ENCODE data around the gene SVOP. TPM values are rescaled to one million over a fixed set of nuclear protein-coding genes. Genes with fewer than 3 reads are reported as not detected.

SVOP gene
- total and polyA plus RNA-seq, 7 donors: 0.23 to 1.1 (median 0.68) TPM; not detected in 2

- no peaks in the 10 kb centered on the region for H3K36me3 ChIP-seq
- intact Hi-C loops (cut with DNase I): no loop called here
- TF ChIP-seq EP300 (IDR thresholded peaks at IDR 0.05): no peak
- no peak for TF ChIP-seq POLR2AphosphoS5 (IDR thresholded peaks at IDR 0.05)
- TF ChIP-seq CTCF (IDR thresholded peaks at IDR 0.05): no peak
- no peak for TF ChIP-seq POLR2A (IDR thresholded peaks at IDR 0.05)
- no peaks in the 10 kb centered on the region for H3K9me3 ChIP-seq
- H3K4me3 ChIP-seq: no peak overlapping the region
- no peaks in the 10 kb centered on the region for H3K27me3 ChIP-seq
- WGBS, 2 donors: 47 to 48% methylated on average over 1 of the region's 1 CpG
- no peak overlapping the region for H3K27ac ChIP-seq
- H3K4me1 ChIP-seq: no peaks in the 10 kb centered on the region
- DNase-seq: no peak
These were observed 80.7 kb downstream of the SVOP start for GRCh38 chr12:108940138-108940537.

GRCh38 chr12:108939594-108939993 lies 81.3 kb downstream of the SVOP start:
- intact Hi-C loops (cut with DNase I): no loop called here
- Histone ChIP-seq H3K27me3 (no peaks in the 10 kb centered on the region), H3K27ac (no peak overlapping the region), H3K36me3 (no peaks in the 10 kb centered on the region), H3K4me1 (no peaks in the 10 kb centered on the region), H3K9me3 (no peaks in the 10 kb centered on the region), H3K4me3 (no peak overlapping the region)
- 44 to 82% methylated on average over 1 of the region's 1 CpG for WGBS, 2 donors
- TF ChIP-seq CTCF (IDR thresholded peaks at IDR 0.05): no peak
- TF ChIP-seq POLR2A (IDR thresholded peaks at IDR 0.05): no peak
- TF ChIP-seq EP300 (IDR thresholded peaks at IDR 0.05): no peak
- TF ChIP-seq POLR2AphosphoS5 (IDR thresholded peaks at IDR 0.05): no peak
- no peak for DNase-seq

- no peak for DNase-seq
- TF ChIP-seq EP300 (IDR thresholded peaks at IDR 0.05) (no peak), POLR2A (IDR thresholded peaks at IDR 0.05) (no peak), POLR2AphosphoS5 (IDR thresholded peaks at IDR 0.05) (no peak), CTCF (IDR thresholded peaks at IDR 0.05) (no peak)
- WGBS, 2 donors: 21 to 73% methylated on average over 13 of the region's 13 CpGs
- Histone ChIP-seq H3K27ac (no peak overlapping the region), H3K9me3 (no peaks in the 10 kb centered on the region), H3K36me3 (no peaks in the 10 kb centered on the region), H3K4me1 (no peaks in the 10 kb centered on the region), H3K4me3 (no peak overlapping the region), H3K27me3 (no peaks in the 10 kb centered on the region)
- intact Hi-C loops (cut with DNase I): no loop called here
These were observed 82.5 kb downstream of the SVOP start for GRCh38 chr12:108938247-108938924.

- Histone ChIP-seq H3K4me1 (no peaks in the 10 kb centered on the region), H3K9me3 (no peaks in the 10 kb centered on the region), H3K4me3 (no peak overlapping the region), H3K27me3 (no peaks in the 10 kb centered on the region), H3K36me3 (no peaks in the 10 kb centered on the region), H3K27ac (no peak overlapping the region)
- TF ChIP-seq POLR2A (IDR thresholded peaks at IDR 0.05) (no peak), POLR2AphosphoS5 (IDR thresholded peaks at IDR 0.05) (no peak), EP300 (IDR thresholded peaks at IDR 0.05) (no peak)
- 81 to 88% methylated on average over 7 of the region's 7 CpGs for WGBS, 2 donors
- DNase-seq: no peak
- intact Hi-C loops (cut with DNase I): no loop called here
These were observed 85.6 kb downstream of the SVOP start for GRCh38 chr12:108935159-108935763.

- intact Hi-C loops (cut with DNase I): no loop called here
These were observed 86.9 kb downstream of the SVOP start for GRCh38 chr12:108933949-108934348.

More at GRCh38 chr12:108933949-108934348, 86.9 kb downstream of the SVOP start:
- no peaks in the 10 kb centered on the region for H3K9me3 ChIP-seq
- no peaks in the 10 kb centered on the region for H3K36me3 ChIP-seq
- no peaks in the 10 kb centered on the region for H3K27me3 ChIP-seq
- H3K27ac ChIP-seq: no peak overlapping the region
- no peak overlapping the region for H3K4me3 ChIP-seq
- TF ChIP-seq EP300 (IDR thresholded peaks at IDR 0.05) (no peak), POLR2AphosphoS5 (IDR thresholded peaks at IDR 0.05) (no peak), POLR2A (IDR thresholded peaks at IDR 0.05) (no peak), CTCF (IDR thresholded peaks at IDR 0.05) (no peak)
- H3K4me1 ChIP-seq: no peaks in the 10 kb centered on the region
- no peak for DNase-seq
- WGBS, 2 donors: 85 to 86% methylated on average over 6 of the region's 6 CpGs
